GM23338 (cell line): Measurements from ENCODE around the gene TOGARAM1.

ENCODE experiments used
- CREB1 ChIP-seq: fragments of 250-450 bp; sonication (Bioruptor Pico); IDR thresholded peaks from 2 replicates; pipeline ENCODE4 v1.5.0; 2020; ENCODE audit warnings: low read depth, mild to moderate bottlenecking, moderate library complexity
- EZH2 ChIP-seq: fragments of 200-600 bp; sonication (generic); IDR thresholded peaks from one replicate; pipeline ENCODE4 v1.8.0; 2017; ENCODE audit warnings: antibody characterized with exemption, mild to moderate bottlenecking, low read depth; ENCODE audit not compliant: unreplicated experiment
- EZH2phosphoT487 ChIP-seq: fragments of 200-600 bp; sonication (generic); IDR thresholded peaks from one replicate; pipeline ENCODE4 v1.8.1; 2018; ENCODE audit warnings: antibody characterized with exemption; ENCODE audit not compliant: unreplicated experiment
- JUNB ChIP-seq: IDR thresholded peaks from one replicate; pipeline ENCODE4 v1.6.1; 2016; ENCODE audit warnings: antibody characterized with exemption; ENCODE audit not compliant: unreplicated experiment
- NANOG ChIP-seq: IDR thresholded peaks from 2 replicates; pipeline ENCODE4 v1.6.1; 2016; ENCODE audit warnings: antibody characterized with exemption, borderline replicate concordance
- POLR2AphosphoS5 ChIP-seq: IDR thresholded peaks from 2 replicates; pipeline ENCODE4 v1.6.1; 2016; ENCODE audit warnings: antibody characterized with exemption, low read depth
- STAT1 ChIP-seq: IDR thresholded peaks from one replicate; pipeline ENCODE4 v1.6.1; 2016; ENCODE audit warnings: antibody characterized with exemption; ENCODE audit not compliant: unreplicated experiment
- ZNF114 ChIP-seq: fragments of 250-450 bp; sonication (Bioruptor Pico); IDR thresholded peaks from 2 replicates; pipeline ENCODE4 v1.5.0; 2020; ENCODE audit warnings: mild to moderate bottlenecking, moderate library complexity
- ZNF331 ChIP-seq: fragments of 250-450 bp; sonication (Bioruptor Pico); IDR thresholded peaks from 2 replicates; pipeline ENCODE4 v1.5.0; 2020; ENCODE audit warnings: low read depth, mild to moderate bottlenecking, moderate library complexity
- ZNF462 ChIP-seq: fragments of 250-450 bp; sonication (Bioruptor Pico); IDR thresholded peaks from 2 replicates; pipeline ENCODE4 v1.5.0; 2020; ENCODE audit warnings: mild to moderate bottlenecking, moderate library complexity
- TF ChIP-seq, protein P1 (sequence below), 2 experiments: fragments of 200-600 bp in 1 of 2; sonication (generic) in 1 of 2; conservative IDR thresholded peaks; 2 replicates each; pipeline versions ENCODE4 v1.5.1 to v1.6.1; 2016 to 2017; ENCODE audit warnings: antibody characterized with exemption in 2 of 2, low read depth in 2 of 2, mild to moderate bottlenecking in 2 of 2, moderate library complexity in 1 of 2
- TF ChIP-seq, protein P2 (sequence below): IDR thresholded peaks from 2 replicates; pipeline ENCODE4 v1.6.1; 2016; ENCODE audit warnings: antibody characterized with exemption
- TF ChIP-seq, protein P3 (sequence below): IDR thresholded peaks from one replicate; pipeline ENCODE4 v1.6.1; 2018; ENCODE audit warnings: antibody characterized with exemption; ENCODE audit not compliant: unreplicated experiment

GRCh38 chr14:45120096-45120495 lies 158.1 kb downstream of the TOGARAM1 start:
- TF ChIP-seq, protein P1, sequence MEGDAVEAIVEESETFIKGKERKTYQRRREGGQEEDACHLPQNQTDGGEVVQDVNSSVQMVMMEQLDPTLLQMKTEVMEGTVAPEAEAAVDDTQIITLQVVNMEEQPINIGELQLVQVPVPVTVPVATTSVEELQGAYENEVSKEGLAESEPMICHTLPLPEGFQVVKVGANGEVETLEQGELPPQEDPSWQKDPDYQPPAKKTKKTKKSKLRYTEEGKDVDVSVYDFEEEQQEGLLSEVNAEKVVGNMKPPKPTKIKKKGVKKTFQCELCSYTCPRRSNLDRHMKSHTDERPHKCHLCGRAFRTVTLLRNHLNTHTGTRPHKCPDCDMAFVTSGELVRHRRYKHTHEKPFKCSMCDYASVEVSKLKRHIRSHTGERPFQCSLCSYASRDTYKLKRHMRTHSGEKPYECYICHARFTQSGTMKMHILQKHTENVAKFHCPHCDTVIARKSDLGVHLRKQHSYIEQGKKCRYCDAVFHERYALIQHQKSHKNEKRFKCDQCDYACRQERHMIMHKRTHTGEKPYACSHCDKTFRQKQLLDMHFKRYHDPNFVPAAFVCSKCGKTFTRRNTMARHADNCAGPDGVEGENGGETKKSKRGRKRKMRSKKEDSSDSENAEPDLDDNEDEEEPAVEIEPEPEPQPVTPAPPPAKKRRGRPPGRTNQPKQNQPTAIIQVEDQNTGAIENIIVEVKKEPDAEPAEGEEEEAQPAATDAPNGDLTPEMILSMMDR (conservative IDR thresholded peaks at IDR 0.05; ENCODE audit: low read depth in 2 of 2), result no peak
- TF ChIP-seq EZH2, result no peak
- TF ChIP-seq POLR2AphosphoS5, result no peak
- no peak for TF ChIP-seq STAT1
- no peak for TF ChIP-seq CREB1
- no peak for TF ChIP-seq EZH2phosphoT487
- TF ChIP-seq, protein P2, sequence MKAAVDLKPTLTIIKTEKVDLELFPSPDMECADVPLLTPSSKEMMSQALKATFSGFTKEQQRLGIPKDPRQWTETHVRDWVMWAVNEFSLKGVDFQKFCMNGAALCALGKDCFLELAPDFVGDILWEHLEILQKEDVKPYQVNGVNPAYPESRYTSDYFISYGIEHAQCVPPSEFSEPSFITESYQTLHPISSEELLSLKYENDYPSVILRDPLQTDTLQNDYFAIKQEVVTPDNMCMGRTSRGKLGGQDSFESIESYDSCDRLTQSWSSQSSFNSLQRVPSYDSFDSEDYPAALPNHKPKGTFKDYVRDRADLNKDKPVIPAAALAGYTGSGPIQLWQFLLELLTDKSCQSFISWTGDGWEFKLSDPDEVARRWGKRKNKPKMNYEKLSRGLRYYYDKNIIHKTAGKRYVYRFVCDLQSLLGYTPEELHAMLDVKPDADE, result no peak
- TF ChIP-seq, protein P3, sequence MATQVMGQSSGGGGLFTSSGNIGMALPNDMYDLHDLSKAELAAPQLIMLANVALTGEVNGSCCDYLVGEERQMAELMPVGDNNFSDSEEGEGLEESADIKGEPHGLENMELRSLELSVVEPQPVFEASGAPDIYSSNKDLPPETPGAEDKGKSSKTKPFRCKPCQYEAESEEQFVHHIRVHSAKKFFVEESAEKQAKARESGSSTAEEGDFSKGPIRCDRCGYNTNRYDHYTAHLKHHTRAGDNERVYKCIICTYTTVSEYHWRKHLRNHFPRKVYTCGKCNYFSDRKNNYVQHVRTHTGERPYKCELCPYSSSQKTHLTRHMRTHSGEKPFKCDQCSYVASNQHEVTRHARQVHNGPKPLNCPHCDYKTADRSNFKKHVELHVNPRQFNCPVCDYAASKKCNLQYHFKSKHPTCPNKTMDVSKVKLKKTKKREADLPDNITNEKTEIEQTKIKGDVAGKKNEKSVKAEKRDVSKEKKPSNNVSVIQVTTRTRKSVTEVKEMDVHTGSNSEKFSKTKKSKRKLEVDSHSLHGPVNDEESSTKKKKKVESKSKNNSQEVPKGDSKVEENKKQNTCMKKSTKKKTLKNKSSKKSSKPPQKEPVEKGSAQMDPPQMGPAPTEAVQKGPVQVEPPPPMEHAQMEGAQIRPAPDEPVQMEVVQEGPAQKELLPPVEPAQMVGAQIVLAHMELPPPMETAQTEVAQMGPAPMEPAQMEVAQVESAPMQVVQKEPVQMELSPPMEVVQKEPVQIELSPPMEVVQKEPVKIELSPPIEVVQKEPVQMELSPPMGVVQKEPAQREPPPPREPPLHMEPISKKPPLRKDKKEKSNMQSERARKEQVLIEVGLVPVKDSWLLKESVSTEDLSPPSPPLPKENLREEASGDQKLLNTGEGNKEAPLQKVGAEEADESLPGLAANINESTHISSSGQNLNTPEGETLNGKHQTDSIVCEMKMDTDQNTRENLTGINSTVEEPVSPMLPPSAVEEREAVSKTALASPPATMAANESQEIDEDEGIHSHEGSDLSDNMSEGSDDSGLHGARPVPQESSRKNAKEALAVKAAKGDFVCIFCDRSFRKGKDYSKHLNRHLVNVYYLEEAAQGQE, result no peak
- TF ChIP-seq ZNF462 (CRISPR knock-in tag), result no peak
- no peak for TF ChIP-seq NANOG
- TF ChIP-seq JUNB, result no peak
- no peak for TF ChIP-seq ZNF331 (CRISPR knock-in tag)
- no peak for TF ChIP-seq ZNF114 (CRISPR knock-in tag)
